ENCODE data around the gene PAPSS2. TPM values are rescaled to one million over a fixed set of nuclear protein-coding genes. Genes with fewer than 3 reads are reported as not detected.
"Not testable (repeated sequence)": the region's sequence is repeated elsewhere in the genome, so short reads cannot be mapped to it uniquely, and the experiment has no call there.

PAPSS2 gene
- total RNA-seq, 1 donor from 2014 or later = 63.9 TPM

GRCh38 chr10:87702260-87702972, 42.7 kb downstream of the PAPSS2 start:
- DNase-seq (ENCODE audit: extremely low read depth, low read depth, low spot score) = no peak

- no peak for DNase-seq (ENCODE audit: extremely low read depth, low read depth, low spot score)
These were observed 43.3 kb downstream of the PAPSS2 start for GRCh38 chr10:87702973-87703294.

GRCh38 chr10:87703771-87704170, 44.1 kb downstream of the PAPSS2 start:
- no peak for DNase-seq (ENCODE audit: extremely low read depth, low read depth, low spot score)

- DNase-seq (ENCODE audit: extremely low read depth, low read depth, low spot score) = no peak
These were observed 45.7 kb downstream of the PAPSS2 start for GRCh38 chr10:87705339-87705738.

- DNase-seq (ENCODE audit: extremely low read depth, low read depth, low spot score) = no peak
These were observed 47.1 kb downstream of the PAPSS2 start for GRCh38 chr10:87706731-87707130.

- DNase-seq (ENCODE audit: extremely low read depth, low read depth, low spot score) = no peak
These were observed 47.6 kb downstream of the PAPSS2 start for GRCh38 chr10:87707254-87707653.

GRCh38 chr10:87712913-87713616, 53.4 kb downstream of the PAPSS2 start:
- no peak for DNase-seq (ENCODE audit: extremely low read depth, low read depth, low spot score)

GRCh38 chr10:87713707-87714106, 54.0 kb downstream of the PAPSS2 start:
- DNase-seq (ENCODE audit: extremely low read depth, low read depth, low spot score) = no peak

GRCh38 chr10:87715552-87716347, 56.1 kb downstream of the PAPSS2 start:
- no peak for DNase-seq (ENCODE audit: extremely low read depth, low read depth, low spot score)

GRCh38 chr10:87716348-87716670, 56.6 kb downstream of the PAPSS2 start:
- DNase-seq (ENCODE audit: extremely low read depth, low read depth, low spot score) = no peak

- no peak for DNase-seq (ENCODE audit: extremely low read depth, low read depth, low spot score)
These were observed 61.0 kb downstream of the PAPSS2 start for GRCh38 chr10:87720665-87721064.

GRCh38 chr10:87721781-87722180, 62.1 kb downstream of the PAPSS2 start:
- DNase-seq (ENCODE audit: extremely low read depth, low read depth, low spot score) = no peak

GRCh38 chr10:87722716-87723115, 63.0 kb downstream of the PAPSS2 start:
- no peak for DNase-seq (ENCODE audit: extremely low read depth, low read depth, low spot score)

GRCh38 chr10:87723500-87723899, 63.8 kb downstream of the PAPSS2 start:
- DNase-seq (ENCODE audit: extremely low read depth, low read depth, low spot score) = no peak

- DNase-seq (ENCODE audit: extremely low read depth, low read depth, low spot score) = no peak
These were observed 65.1 kb downstream of the PAPSS2 start for GRCh38 chr10:87724789-87725188.

- DNase-seq (ENCODE audit: extremely low read depth, low read depth, low spot score) = no peak
These were observed 70.3 kb downstream of the PAPSS2 start for GRCh38 chr10:87729940-87730339.

GRCh38 chr10:87733081-87733480, 73.4 kb downstream of the PAPSS2 start:
- no peak for DNase-seq (ENCODE audit: extremely low read depth, low read depth, low spot score)

- DNase-seq (ENCODE audit: extremely low read depth, low read depth, low spot score) = no peak
These were observed 75.5 kb downstream of the PAPSS2 start for GRCh38 chr10:87734987-87735827.

- not testable (repeated sequence) for DNase-seq (ENCODE audit: extremely low read depth, low read depth, low spot score)
These were observed 78.6 kb downstream of the PAPSS2 start for GRCh38 chr10:87738253-87738652.

- DNase-seq (ENCODE audit: extremely low read depth, low read depth, low spot score) = no peak
These were observed 80.0 kb downstream of the PAPSS2 start for GRCh38 chr10:87739703-87740102.

GRCh38 chr10:87740254-87740655, 80.6 kb downstream of the PAPSS2 start:
- DNase-seq (ENCODE audit: extremely low read depth, low read depth, low spot score) = no peak
